H9 (cell line): Measurements from ENCODE around the gene YAP1. TPM values are rescaled to one million over a fixed set of nuclear protein-coding genes. Genes with fewer than 3 reads are reported as not detected.

Experiments used
- DNase-seq: peaks from one replicate; pipeline ENCODE4 v3.0.0-alpha.2; 2017
- H2AFZ ChIP-seq: one replicate; pipeline ENCODE4 v1.6.1; 2013; ENCODE audit warnings: mild to moderate bottlenecking, low read length, control low read depth, moderate library complexity
- H2AK5ac ChIP-seq: 2 replicates; pipeline ENCODE4 v1.6.1; 2013; ENCODE audit warnings: low read length, control low read depth, mixed read lengths; ENCODE audit not compliant: insufficient read length
- H2BK120ac ChIP-seq: one replicate; pipeline ENCODE4 v1.6.1; 2013; ENCODE audit warnings: low read depth, mild to moderate bottlenecking, low read length, control low read depth, inconsistent platforms; ENCODE audit not compliant: poor library complexity, severe bottlenecking
- H2BK12ac ChIP-seq: 2 replicates; pipeline ENCODE4 v1.6.1; 2013; ENCODE audit warnings: low read length, control low read depth, mixed read lengths, low read depth; ENCODE audit not compliant: insufficient read length
- H2BK15ac ChIP-seq: 2 replicates; pipeline ENCODE4 v1.6.1; 2013; ENCODE audit warnings: low read depth, low read length, control low read depth
- H2BK20ac ChIP-seq: one replicate; pipeline ENCODE4 v1.6.1; 2013; ENCODE audit warnings: low read depth, mild to moderate bottlenecking, low read length, control low read depth, inconsistent platforms; ENCODE audit not compliant: poor library complexity, severe bottlenecking
- H2BK5ac ChIP-seq: 2 replicates; pipeline ENCODE4 v1.6.1; 2013; ENCODE audit warnings: low read length, control low read depth, mixed read lengths; ENCODE audit not compliant: insufficient read length
- H3K14ac ChIP-seq: 2 replicates; pipeline ENCODE4 v1.6.1; 2013; ENCODE audit warnings: low read length, control low read depth; ENCODE audit not compliant: insufficient read depth
- H3K18ac ChIP-seq: 2 replicates; pipeline ENCODE4 v1.6.1; 2013; ENCODE audit warnings: low read depth, mild to moderate bottlenecking, mixed read lengths, low read length, control low read depth; ENCODE audit not compliant: insufficient read length
- H3K23ac ChIP-seq: 2 replicates; pipeline ENCODE4 v1.6.1; 2013; ENCODE audit warnings: low read length, control low read depth, mixed read lengths, low read depth; ENCODE audit not compliant: insufficient read length
- H3K23me2 ChIP-seq: 2 replicates; pipeline ENCODE4 v1.6.1; 2013; ENCODE audit warnings: low read depth, mild to moderate bottlenecking, mixed read lengths, low read length, control low read depth; ENCODE audit not compliant: insufficient read length, poor library complexity, severe bottlenecking
- H3K27ac ChIP-seq: 2 replicates; pipeline ENCODE4 v1.5.1; 2013; ENCODE audit warnings: low read length, control low read depth, mixed read lengths, low read depth; ENCODE audit not compliant: insufficient read length
- H3K27me3 ChIP-seq: 2 replicates; pipeline ENCODE4 v1.6.1; 2013; ENCODE audit warnings: low read length, control low read depth, inconsistent platforms; ENCODE audit not compliant: insufficient read depth
- H3K4ac ChIP-seq: 2 replicates; pipeline ENCODE4 v1.6.1; 2013; ENCODE audit warnings: low read depth, mild to moderate bottlenecking, control low read depth, inconsistent platforms, low read length, moderate library complexity
- H3K4me1 ChIP-seq: 2 replicates; pipeline ENCODE4 v1.6.1; 2013; ENCODE audit warnings: low read length, control low read depth, inconsistent platforms; ENCODE audit not compliant: insufficient read depth
- H3K4me2 ChIP-seq: 2 replicates; pipeline ENCODE4 v1.6.1; 2013; ENCODE audit warnings: low read length, control low read depth, mixed read lengths; ENCODE audit not compliant: insufficient read length, insufficient read depth
- H3K56ac ChIP-seq: 2 replicates; pipeline ENCODE4 v1.6.1; 2013; ENCODE audit warnings: low read depth, mild to moderate bottlenecking, mixed read lengths, low read length, control low read depth; ENCODE audit not compliant: insufficient read length
- H3K79me1 ChIP-seq: 2 replicates; pipeline ENCODE4 v1.6.1; 2013; ENCODE audit warnings: low read depth, mild to moderate bottlenecking, moderate library complexity, low read length, control low read depth, inconsistent platforms; ENCODE audit not compliant: insufficient read depth, poor library complexity, severe bottlenecking
- H3K79me2 ChIP-seq: 2 replicates; pipeline ENCODE4 v1.6.1; 2013; ENCODE audit warnings: low read length, control low read depth, inconsistent platforms; ENCODE audit not compliant: insufficient read depth
- H3K9ac ChIP-seq: 2 replicates; pipeline ENCODE4 v1.6.1; 2013; ENCODE audit warnings: low read length, control low read depth, mixed read lengths; ENCODE audit not compliant: insufficient read length; ENCODE audit errors: extremely low read depth
- H3K9me3 ChIP-seq: one replicate; pipeline ENCODE4 v1.6.1; 2013; ENCODE audit warnings: low read depth, low read length, inconsistent platforms; ENCODE audit not compliant: control insufficient read depth
- H3T11ph ChIP-seq: one replicate; pipeline ENCODE4 v1.6.1; 2013; ENCODE audit warnings: mild to moderate bottlenecking, low read length, control low read depth, inconsistent platforms
- H4K20me1 ChIP-seq: one replicate; pipeline ENCODE4 v1.6.1; 2013; ENCODE audit not compliant: control insufficient read depth, insufficient read length, insufficient read depth
- H4K5ac ChIP-seq: 2 replicates; pipeline ENCODE4 v1.6.1; 2013; ENCODE audit warnings: low read depth, mild to moderate bottlenecking, mixed read lengths, low read length, control low read depth; ENCODE audit not compliant: insufficient read length
- H4K8ac ChIP-seq: replicated peaks from 2 replicates; pipeline ENCODE4 v1.6.1; 2013; ENCODE audit warnings: low read length, control low read depth, mixed read lengths, low read depth; ENCODE audit not compliant: insufficient read length
- H4K91ac ChIP-seq: 2 replicates; pipeline ENCODE4 v1.6.1; 2013; ENCODE audit warnings: low read depth, mild to moderate bottlenecking, moderate library complexity, mixed read lengths, low read length, control low read depth; ENCODE audit not compliant: insufficient read length
- H3K27ac Mint-ChIP-seq, 3 experiments: 2 replicates in 2 of 3; 3 replicates in 1 of 3; pipeline ENCODE4 v1.8.0; 2020 to 2021; ENCODE audit warnings: mixed read lengths in 3 of 3, mild to moderate bottlenecking in 1 of 3, moderate library complexity in 1 of 3
- H3K27me3 Mint-ChIP-seq: 2 replicates; pipeline ENCODE4 v1.8.0; 2021; ENCODE audit warnings: low read depth, mild to moderate bottlenecking, moderate library complexity, mixed read lengths
- H3K36me3 Mint-ChIP-seq, 3 experiments: 2 replicates in 2 of 3; 3 replicates in 1 of 3; pipeline ENCODE4 v1.8.0; 2020 to 2021; ENCODE audit warnings: low read depth in 3 of 3, mixed read lengths in 3 of 3; ENCODE audit not compliant: insufficient read depth in 1 of 3
- H3K4me1 Mint-ChIP-seq, 2 experiments: 2 replicates each; pipeline ENCODE4 v1.8.0; 2020; ENCODE audit warnings: mixed read lengths in 2 of 2
- H3K4me3 Mint-ChIP-seq, 2 experiments: 2 replicates in 1 of 2; 3 replicates in 1 of 2; pipeline ENCODE4 v1.8.0; 2020 to 2021; ENCODE audit warnings: mild to moderate bottlenecking in 2 of 2, mixed read lengths in 2 of 2, moderate library complexity in 1 of 2
- H3K9me3 Mint-ChIP-seq, 2 experiments: 2 replicates in 1 of 2; 3 replicates in 1 of 2; pipeline ENCODE4 v1.8.0; 2020; ENCODE audit warnings: mild to moderate bottlenecking in 2 of 2, mixed read lengths in 2 of 2, moderate library complexity in 1 of 2
- CTCF ChIP-seq: fragments of 200-600 bp; sonication (generic); conservative IDR thresholded peaks from 3 replicates; pipeline ENCODE4 v1.8.0; 2021; ENCODE audit warnings: antibody characterized with exemption, mild to moderate bottlenecking
- total RNA-seq: library from RNA; stranded (reverse); gene quantifications from 2 replicates; pipeline ENCODE4 v1.2.1, GENCODE V29; 2021

YAP1 gene
- total RNA-seq, 1 experiment from 2014 or later = 124 TPM

GRCh38 chr11:102238391-102238821 is 128.2 kb downstream of the YAP1 start:
- Histone ChIP-seq H4K8ac (no peak overlapping the region), H3K56ac (no peak overlapping the region), H2BK5ac (no peak overlapping the region), H3T11ph (no peak overlapping the region), H3K79me1 (no peaks in the 10 kb centered on the region), H3K14ac (no peak overlapping the region), H3K79me2 (no peaks in the 10 kb centered on the region), H3K23me2 (no peaks in the 10 kb centered on the region), H2AK5ac (no peak overlapping the region), H3K9ac (no peak overlapping the region), H3K27me3 (no peaks in the 10 kb centered on the region), H3K23ac (no peak overlapping the region), H3K18ac (no peak overlapping the region), H2AFZ (no peak overlapping the region), H3K9me3 (no peaks in the 10 kb centered on the region), H4K91ac (no peak overlapping the region), H2BK120ac (no peak overlapping the region), H2BK12ac (no peak overlapping the region), H4K20me1 (no peaks in the 10 kb centered on the region), H3K4ac (no peak overlapping the region), H3K4me2 (no peak overlapping the region), H2BK15ac (no peak overlapping the region), H4K5ac (no peak overlapping the region), H2BK20ac (no peak overlapping the region), H3K4me1 (0 out of 2 replicates have a peak, but pooled peaks cover 3% of the 10 kb centered on the region), H3K27ac (no peak overlapping the region)
- Mint-ChIP-seq H3K4me1 (peaks cover 20 to 29% of the 10 kb centered on the region in 2 experiments), H3K27me3 (no peaks in the 10 kb centered on the region; the same call in 1 of the 2 replicates), H3K4me3 (no peak overlapping the region), H3K36me3 (peaks cover 0 to 6% (median 0%) of the 10 kb centered on the region in 3 experiments; a peak in 2 of 7 replicates), H3K9me3 (no peaks in the 10 kb centered on the region), H3K27ac (peak overlapping the region in 2 of 3 experiments; percentile 26 to 81; a peak in 2 of 7 replicates)
- TF ChIP-seq CTCF = no peak
- DNase-seq = no peak
